Erythroblast (primary cell): ENCODE data around the gene MRPL2.

Experiments
- GATA1 ChIP-seq: IDR thresholded peaks from 2 replicates; pipeline ENCODE4 v1.6.1; 2011; ENCODE audit warnings: low read depth, mild to moderate bottlenecking, control low read depth, low read length, moderate library complexity
- POLR2A ChIP-seq: IDR thresholded peaks from 2 replicates; pipeline ENCODE4 v1.6.1; 2011; ENCODE audit warnings: mild to moderate bottlenecking, low read length

GRCh38 chr6:43050981-43051380, 8.3 kb downstream of the MRPL2 start:
- no peak for TF ChIP-seq POLR2A
- TF ChIP-seq GATA1, result no peak
